ENCODE data around the gene RACGAP1. TPM values are rescaled to one million over a fixed set of nuclear protein-coding genes. Genes with fewer than 3 reads are reported as not detected.

Gene RACGAP1
- polyA plus RNA-seq, 1 donor from 2014 or later: 18.3 TPM

GRCh38 chr12:50065726-50066310 is 40.5 kb upstream of the RACGAP1 start:
- Histone ChIP-seq H3K9ac (ENCODE audit: low read length) (no peak overlapping the region), H2AFZ (ENCODE audit: low read depth, low read length) (no peak overlapping the region), H3K9me3 (ENCODE audit: low read length) (no peaks in the 10 kb centered on the region), H3F3A (ENCODE audit: insufficient read depth, low read length, poor library complexity, severe bottlenecking) (no peaks in the 10 kb centered on the region), H3K4me3 (ENCODE audit: low read length) (no peak overlapping the region), H3K27ac (ENCODE audit: low read length) (no peak overlapping the region), H4K20me1 (ENCODE audit: insufficient read depth) (no peaks in the 10 kb centered on the region), H3K27me3 (ENCODE audit: insufficient read depth, low read depth, low read length) (no peaks in the 10 kb centered on the region), H3K4me2 (ENCODE audit: low read length) (no peak overlapping the region), H3K36me3 (ENCODE audit: insufficient read depth, low read length) (peaks cover 4% of the 10 kb centered on the region), H3K9me2 (ENCODE audit: insufficient read depth, low read length) (no peaks in the 10 kb centered on the region), H3K79me2 (replicated peaks; ENCODE audit: insufficient read depth, low read length) (no peaks in the 10 kb centered on the region)
- TF ChIP-seq CTCF (IDR thresholded peaks at IDR 0.05; ENCODE audit: poor library complexity, severe bottlenecking): no peak
- TF ChIP-seq SMC3 (conservative IDR thresholded peaks at IDR 0.05; ENCODE audit: poor library complexity): no peak
- no peak for TF ChIP-seq EZH2 (IDR thresholded peaks at IDR 0.05; ENCODE audit: borderline replicate concordance, insufficient read depth, low read length, poor library complexity, severe bottlenecking)
- no peak for TF ChIP-seq MXI1 (conservative IDR thresholded peaks at IDR 0.05; ENCODE audit: poor library complexity, severe bottlenecking)
- no peak for TF ChIP-seq RAD21 (conservative IDR thresholded peaks at IDR 0.05)
- TF ChIP-seq POLR2AphosphoS5 (IDR thresholded peaks at IDR 0.05): no peak
- no peak for TF ChIP-seq EP300 (conservative IDR thresholded peaks at IDR 0.05; ENCODE audit: poor library complexity, severe bottlenecking)
- TF ChIP-seq TAF1 (IDR thresholded peaks at IDR 0.05; ENCODE audit: low read depth): no peak
- no peak for TF ChIP-seq REST (IDR thresholded peaks at IDR 0.05; ENCODE audit: borderline replicate concordance)

GRCh38 chr12:50062728-50063460 is 37.6 kb upstream of the RACGAP1 start:
- Histone ChIP-seq H3K9me3 (ENCODE audit: low read length) (no peaks in the 10 kb centered on the region), H3K27me3 (ENCODE audit: insufficient read depth, low read depth, low read length) (no peaks in the 10 kb centered on the region), H4K20me1 (ENCODE audit: insufficient read depth) (no peaks in the 10 kb centered on the region), H3K36me3 (ENCODE audit: insufficient read depth, low read length) (no peaks in the 10 kb centered on the region), H3K9me2 (ENCODE audit: insufficient read depth, low read length) (no peaks in the 10 kb centered on the region), H3F3A (ENCODE audit: insufficient read depth, low read length, poor library complexity, severe bottlenecking) (no peaks in the 10 kb centered on the region), H3K9ac (ENCODE audit: low read length) (no peak overlapping the region), H3K4me3 (ENCODE audit: low read length) (no peak overlapping the region), H3K4me2 (ENCODE audit: low read length) (no peak overlapping the region), H2AFZ (ENCODE audit: low read depth, low read length) (no peak overlapping the region), H3K79me2 (replicated peaks; ENCODE audit: insufficient read depth, low read length) (no peaks in the 10 kb centered on the region), H3K27ac (ENCODE audit: low read length) (no peak overlapping the region)
- no peak for TF ChIP-seq POLR2AphosphoS5 (IDR thresholded peaks at IDR 0.05)
- TF ChIP-seq EP300 (conservative IDR thresholded peaks at IDR 0.05; ENCODE audit: poor library complexity, severe bottlenecking): no peak
- no peak for TF ChIP-seq RAD21 (conservative IDR thresholded peaks at IDR 0.05)
- no peak for TF ChIP-seq TAF1 (IDR thresholded peaks at IDR 0.05; ENCODE audit: low read depth)
- TF ChIP-seq CTCF (IDR thresholded peaks at IDR 0.05; ENCODE audit: poor library complexity, severe bottlenecking): no peak
- TF ChIP-seq SMC3 (conservative IDR thresholded peaks at IDR 0.05; ENCODE audit: poor library complexity): no peak
- no peak for TF ChIP-seq REST (IDR thresholded peaks at IDR 0.05; ENCODE audit: borderline replicate concordance)
- TF ChIP-seq MXI1 (conservative IDR thresholded peaks at IDR 0.05; ENCODE audit: poor library complexity, severe bottlenecking): no peak
- no peak for TF ChIP-seq EZH2 (IDR thresholded peaks at IDR 0.05; ENCODE audit: borderline replicate concordance, insufficient read depth, low read length, poor library complexity, severe bottlenecking)

Data from neural cell (in vitro differentiated cells).